ENCODE data around the gene ZSCAN20. TPM values are rescaled to one million over a fixed set of nuclear protein-coding genes. Genes with fewer than 3 reads are reported as not detected.

The ZSCAN20 gene
- total and polyA plus RNA-seq, 2 experiments from 2014 or later: 0.91 to 4.9 TPM

DNA sequence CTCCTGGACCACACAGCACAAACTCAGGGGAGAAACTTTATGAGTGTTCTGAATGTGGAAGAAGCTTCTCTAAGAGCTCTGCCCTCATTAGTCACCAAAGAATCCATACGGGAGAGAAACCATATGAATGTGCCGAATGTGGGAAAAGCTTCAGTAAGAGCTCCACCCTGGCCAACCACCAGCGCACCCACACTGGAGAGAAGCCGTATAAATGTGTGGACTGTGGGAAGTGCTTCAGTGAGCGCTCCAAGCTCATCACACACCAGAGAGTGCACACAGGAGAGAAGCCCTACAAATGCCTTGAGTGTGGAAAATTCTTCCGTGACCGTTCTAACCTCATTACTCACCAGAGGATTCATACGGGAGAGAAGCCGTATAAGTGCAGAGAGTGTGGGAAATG, 22.5 kb downstream of the ZSCAN20 start (continued):
- TF ChIP-seq, protein P1, sequence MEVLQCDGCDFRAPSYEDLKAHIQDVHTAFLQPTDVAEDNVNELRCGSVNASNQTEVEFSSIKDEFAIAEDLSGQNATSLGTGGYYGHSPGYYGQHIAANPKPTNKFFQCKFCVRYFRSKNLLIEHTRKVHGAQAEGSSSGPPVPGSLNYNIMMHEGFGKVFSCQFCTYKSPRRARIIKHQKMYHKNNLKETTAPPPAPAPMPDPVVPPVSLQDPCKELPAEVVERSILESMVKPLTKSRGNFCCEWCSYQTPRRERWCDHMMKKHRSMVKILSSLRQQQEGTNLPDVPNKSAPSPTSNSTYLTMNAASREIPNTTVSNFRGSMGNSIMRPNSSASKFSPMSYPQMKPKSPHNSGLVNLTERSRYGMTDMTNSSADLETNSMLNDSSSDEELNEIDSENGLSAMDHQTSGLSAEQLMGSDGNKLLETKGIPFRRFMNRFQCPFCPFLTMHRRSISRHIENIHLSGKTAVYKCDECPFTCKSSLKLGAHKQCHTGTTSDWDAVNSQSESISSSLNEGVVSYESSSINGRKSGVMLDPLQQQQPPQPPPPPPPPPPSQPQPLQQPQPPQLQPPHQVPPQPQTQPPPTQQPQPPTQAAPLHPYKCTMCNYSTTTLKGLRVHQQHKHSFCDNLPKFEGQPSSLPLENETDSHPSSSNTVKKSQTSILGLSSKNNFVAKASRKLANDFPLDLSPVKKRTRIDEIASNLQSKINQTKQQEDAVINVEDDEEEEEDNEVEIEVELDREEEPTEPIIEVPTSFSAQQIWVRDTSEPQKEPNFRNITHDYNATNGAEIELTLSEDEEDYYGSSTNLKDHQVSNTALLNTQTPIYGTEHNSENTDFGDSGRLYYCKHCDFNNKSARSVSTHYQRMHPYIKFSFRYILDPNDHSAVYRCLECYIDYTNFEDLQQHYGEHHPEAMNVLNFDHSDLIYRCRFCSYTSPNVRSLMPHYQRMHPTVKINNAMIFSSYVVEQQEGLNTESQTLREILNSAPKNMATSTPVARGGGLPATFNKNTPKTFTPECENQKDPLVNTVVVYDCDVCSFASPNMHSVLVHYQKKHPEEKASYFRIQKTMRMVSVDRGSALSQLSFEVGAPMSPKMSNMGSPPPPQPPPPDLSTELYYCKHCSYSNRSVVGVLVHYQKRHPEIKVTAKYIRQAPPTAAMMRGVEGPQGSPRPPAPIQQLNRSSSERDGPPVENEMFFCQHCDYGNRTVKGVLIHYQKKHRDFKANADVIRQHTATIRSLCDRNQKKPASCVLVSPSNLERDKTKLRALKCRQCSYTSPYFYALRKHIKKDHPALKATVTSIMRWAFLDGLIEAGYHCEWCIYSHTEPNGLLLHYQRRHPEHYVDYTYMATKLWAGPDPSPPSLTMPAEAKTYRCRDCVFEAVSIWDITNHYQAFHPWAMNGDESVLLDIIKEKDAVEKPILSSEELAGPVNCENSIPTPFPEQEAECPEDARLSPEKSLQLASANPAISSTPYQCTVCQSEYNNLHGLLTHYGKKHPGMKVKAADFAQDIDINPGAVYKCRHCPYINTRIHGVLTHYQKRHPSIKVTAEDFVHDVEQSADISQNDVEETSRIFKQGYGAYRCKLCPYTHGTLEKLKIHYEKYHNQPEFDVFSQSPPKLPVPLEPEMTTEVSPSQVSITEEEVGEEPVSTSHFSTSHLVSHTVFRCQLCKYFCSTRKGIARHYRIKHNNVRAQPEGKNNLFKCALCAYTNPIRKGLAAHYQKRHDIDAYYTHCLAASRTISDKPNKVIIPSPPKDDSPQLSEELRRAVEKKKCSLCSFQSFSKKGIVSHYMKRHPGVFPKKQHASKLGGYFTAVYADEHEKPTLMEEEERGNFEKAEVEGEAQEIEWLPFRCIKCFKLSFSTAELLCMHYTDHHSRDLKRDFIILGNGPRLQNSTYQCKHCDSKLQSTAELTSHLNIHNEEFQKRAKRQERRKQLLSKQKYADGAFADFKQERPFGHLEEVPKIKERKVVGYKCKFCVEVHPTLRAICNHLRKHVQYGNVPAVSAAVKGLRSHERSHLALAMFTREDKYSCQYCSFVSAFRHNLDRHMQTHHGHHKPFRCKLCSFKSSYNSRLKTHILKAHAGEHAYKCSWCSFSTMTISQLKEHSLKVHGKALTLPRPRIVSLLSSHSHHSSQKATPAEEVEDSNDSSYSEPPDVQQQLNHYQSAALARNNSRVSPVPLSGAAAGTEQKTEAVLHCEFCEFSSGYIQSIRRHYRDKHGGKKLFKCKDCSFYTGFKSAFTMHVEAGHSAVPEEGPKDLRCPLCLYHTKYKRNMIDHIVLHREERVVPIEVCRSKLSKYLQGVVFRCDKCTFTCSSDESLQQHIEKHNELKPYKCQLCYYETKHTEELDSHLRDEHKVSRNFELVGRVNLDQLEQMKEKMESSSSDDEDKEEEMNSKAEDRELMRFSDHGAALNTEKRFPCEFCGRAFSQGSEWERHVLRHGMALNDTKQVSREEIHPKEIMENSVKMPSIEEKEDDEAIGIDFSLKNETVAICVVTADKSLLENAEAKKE (CRISPR knock-in tag; IDR thresholded peaks at IDR 0.05): no peak
- TF ChIP-seq ZNF331 (CRISPR knock-in tag; IDR thresholded peaks at IDR 0.05; ENCODE audit: low read depth): no peak
- no peak for TF ChIP-seq POLR2AphosphoS5 (IDR thresholded peaks at IDR 0.05; ENCODE audit: low read depth)
- TF ChIP-seq EZH2 (IDR thresholded peaks at IDR 0.05; ENCODE audit: low read depth, unreplicated experiment): no peak
- no peak for TF ChIP-seq NANOG (IDR thresholded peaks at IDR 0.05; ENCODE audit: borderline replicate concordance)
- no peak for TF ChIP-seq EZH2phosphoT487 (IDR thresholded peaks at IDR 0.05; ENCODE audit: unreplicated experiment)
- no peak for TF ChIP-seq STAT1 (IDR thresholded peaks at IDR 0.05; ENCODE audit: unreplicated experiment)
- no peak for TF ChIP-seq ZNF114 (CRISPR knock-in tag; IDR thresholded peaks at IDR 0.05)
- TF ChIP-seq, protein P2, sequence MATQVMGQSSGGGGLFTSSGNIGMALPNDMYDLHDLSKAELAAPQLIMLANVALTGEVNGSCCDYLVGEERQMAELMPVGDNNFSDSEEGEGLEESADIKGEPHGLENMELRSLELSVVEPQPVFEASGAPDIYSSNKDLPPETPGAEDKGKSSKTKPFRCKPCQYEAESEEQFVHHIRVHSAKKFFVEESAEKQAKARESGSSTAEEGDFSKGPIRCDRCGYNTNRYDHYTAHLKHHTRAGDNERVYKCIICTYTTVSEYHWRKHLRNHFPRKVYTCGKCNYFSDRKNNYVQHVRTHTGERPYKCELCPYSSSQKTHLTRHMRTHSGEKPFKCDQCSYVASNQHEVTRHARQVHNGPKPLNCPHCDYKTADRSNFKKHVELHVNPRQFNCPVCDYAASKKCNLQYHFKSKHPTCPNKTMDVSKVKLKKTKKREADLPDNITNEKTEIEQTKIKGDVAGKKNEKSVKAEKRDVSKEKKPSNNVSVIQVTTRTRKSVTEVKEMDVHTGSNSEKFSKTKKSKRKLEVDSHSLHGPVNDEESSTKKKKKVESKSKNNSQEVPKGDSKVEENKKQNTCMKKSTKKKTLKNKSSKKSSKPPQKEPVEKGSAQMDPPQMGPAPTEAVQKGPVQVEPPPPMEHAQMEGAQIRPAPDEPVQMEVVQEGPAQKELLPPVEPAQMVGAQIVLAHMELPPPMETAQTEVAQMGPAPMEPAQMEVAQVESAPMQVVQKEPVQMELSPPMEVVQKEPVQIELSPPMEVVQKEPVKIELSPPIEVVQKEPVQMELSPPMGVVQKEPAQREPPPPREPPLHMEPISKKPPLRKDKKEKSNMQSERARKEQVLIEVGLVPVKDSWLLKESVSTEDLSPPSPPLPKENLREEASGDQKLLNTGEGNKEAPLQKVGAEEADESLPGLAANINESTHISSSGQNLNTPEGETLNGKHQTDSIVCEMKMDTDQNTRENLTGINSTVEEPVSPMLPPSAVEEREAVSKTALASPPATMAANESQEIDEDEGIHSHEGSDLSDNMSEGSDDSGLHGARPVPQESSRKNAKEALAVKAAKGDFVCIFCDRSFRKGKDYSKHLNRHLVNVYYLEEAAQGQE (IDR thresholded peaks at IDR 0.05; ENCODE audit: unreplicated experiment): no peak

All from GM23338 (cell line).